IMR-90 (cell line): ENCODE results near the gene ACAD9. TPM values are rescaled to one million over a fixed set of nuclear protein-coding genes. Genes with fewer than 3 reads are reported as not detected.
"Not testable (repeated sequence)": the region's sequence is repeated elsewhere in the genome, so short reads cannot be mapped to it uniquely, and the experiment has no call there.

Source experiments
- ATAC-seq: fragments of 200-7000 bp; cut with Tn5 transposase; 2 replicates; pipeline ENCODE4 v1.9.1; 2020; ENCODE audit warnings: low read depth, mild to moderate bottlenecking, moderate library complexity
- BruUV-seq: library from RNA; stranded (reverse); fragments of 400-500 nt; replicated peaks from 2 replicates; lab custom pipeline; 2021; lab: Mats Ljungman, UMichigan
- CTCF ChIA-PET: fragments of 300-600 bp; formaldehyde crosslinking; extraction: SDS; loops from one replicate; lab custom pipeline; 2021; ENCODE audit warnings: antibody characterized with exemption; lab: Yijun Ruan, JAX
- POLR2A ChIA-PET: fragments of 300-600 bp; sonication (Branson Sonifier 250); formaldehyde crosslinking; loops from one replicate; lab custom pipeline; 2022; ENCODE audit warnings: antibody characterized with exemption; ENCODE audit not compliant: unreplicated experiment; lab: Charles Lee
- DNase-seq: peaks from one replicate; pipeline ENCODE4 v3.0.0; 2013
- H2AFZ ChIP-seq: replicated peaks from 2 replicates; pipeline ENCODE3; 2013; ENCODE audit warnings: low read length, mild to moderate bottlenecking; ENCODE audit not compliant: poor library complexity
- H2AK5ac ChIP-seq: 2 replicates; pipeline ENCODE4 v1.6.1; 2013; ENCODE audit warnings: low read depth, low read length, inconsistent platforms
- H2AK9ac ChIP-seq: replicated peaks from 2 replicates; pipeline ENCODE3; 2013; ENCODE audit warnings: mild to moderate bottlenecking, low read depth, low read length, moderate library complexity; ENCODE audit not compliant: poor library complexity
- H2BK120ac ChIP-seq: 2 replicates; pipeline ENCODE4 v1.6.1; 2013; ENCODE audit warnings: low read depth, low read length, inconsistent platforms
- H2BK15ac ChIP-seq: 3 replicates; pipeline ENCODE4 v1.6.1; 2013; ENCODE audit warnings: low read depth, low read length, inconsistent platforms
- H2BK20ac ChIP-seq: 2 replicates; pipeline ENCODE4 v1.6.1; 2013; ENCODE audit warnings: low read depth, mild to moderate bottlenecking, inconsistent platforms, low read length, moderate library complexity
- H2BK5ac ChIP-seq: 2 replicates; pipeline ENCODE4 v1.6.1; 2013; ENCODE audit warnings: mild to moderate bottlenecking, low read depth, low read length, inconsistent platforms; ENCODE audit not compliant: poor library complexity, severe bottlenecking
- H3K14ac ChIP-seq: replicated peaks from 2 replicates; pipeline ENCODE4 v1.6.1; 2013; ENCODE audit warnings: low read depth, low read length, inconsistent platforms
- H3K18ac ChIP-seq: 2 replicates; pipeline ENCODE4 v1.6.1; 2013; ENCODE audit warnings: low read depth, low read length, control low read depth
- H3K23ac ChIP-seq: 2 replicates; pipeline ENCODE4 v1.6.1; 2013; ENCODE audit warnings: low read depth, low read length, inconsistent platforms
- H3K27ac ChIP-seq: 2 replicates; pipeline ENCODE4 v1.5.1; 2013; ENCODE audit warnings: mild to moderate bottlenecking, control low read depth, low read length; ENCODE audit not compliant: insufficient read depth
- H3K27me3 ChIP-seq: 2 replicates; pipeline ENCODE4 v1.6.1; 2013; ENCODE audit warnings: low read length; ENCODE audit not compliant: control insufficient read depth, insufficient read depth
- H3K36me3 ChIP-seq: 2 replicates; pipeline ENCODE4 v1.6.1; 2013; ENCODE audit warnings: low read length, mixed read lengths; ENCODE audit not compliant: control insufficient read depth, insufficient read depth
- H3K4ac ChIP-seq: 2 replicates; pipeline ENCODE4 v1.6.1; 2013; ENCODE audit warnings: low read depth, low read length, inconsistent platforms
- H3K4me1 ChIP-seq: 2 replicates; pipeline ENCODE4 v1.6.1; 2013; ENCODE audit warnings: low read length, mixed read lengths; ENCODE audit not compliant: control insufficient read depth, insufficient read depth
- H3K4me2 ChIP-seq: 2 replicates; pipeline ENCODE4 v1.6.1; 2013; ENCODE audit warnings: low read depth, mild to moderate bottlenecking, control low read depth, low read length, moderate library complexity
- H3K4me3 ChIP-seq: 2 replicates; pipeline ENCODE4 v1.5.1; 2013; ENCODE audit warnings: low read depth, mild to moderate bottlenecking, control low read depth, low read length, moderate library complexity; ENCODE audit not compliant: insufficient read depth
- H3K56ac ChIP-seq: 2 replicates; pipeline ENCODE4 v1.6.1; 2013; ENCODE audit warnings: low read length, inconsistent platforms; ENCODE audit not compliant: insufficient read depth; ENCODE audit errors: extremely low read depth
- H3K79me1 ChIP-seq, 2 experiments: 2 replicates each; pipeline ENCODE4 v1.6.1; 2013; ENCODE audit warnings: low read length in 2 of 2, inconsistent platforms in 1 of 2, low read depth in 1 of 2
- H3K9ac ChIP-seq: 2 replicates; pipeline ENCODE4 v1.6.1; 2013; ENCODE audit warnings: low read depth, low read length, control low read depth
- H3K9me1 ChIP-seq: 2 replicates; pipeline ENCODE4 v1.6.1; 2013; ENCODE audit warnings: low read length, inconsistent platforms; ENCODE audit not compliant: insufficient read depth
- H3K9me3 ChIP-seq: 2 replicates; pipeline ENCODE4 v1.6.1; 2013; ENCODE audit warnings: low read length; ENCODE audit not compliant: control insufficient read depth, insufficient read depth
- H4K20me1 ChIP-seq: 2 replicates; pipeline ENCODE4 v1.6.1; 2013; ENCODE audit warnings: low read length, inconsistent platforms; ENCODE audit not compliant: insufficient read depth
- H4K5ac ChIP-seq: 2 replicates; pipeline ENCODE4 v1.6.1; 2013; ENCODE audit warnings: mild to moderate bottlenecking, low read depth, low read length, control low read depth
- H4K8ac ChIP-seq, 2 experiments: 2 replicates each; pipeline ENCODE4 v1.6.1; 2013; ENCODE audit warnings: low read depth in 2 of 2, low read length in 2 of 2, control low read depth in 1 of 2, inconsistent platforms in 1 of 2
- H4K91ac ChIP-seq: 2 replicates; pipeline ENCODE4 v1.6.1; 2013; ENCODE audit warnings: low read depth, low read length, inconsistent platforms; ENCODE audit not compliant: insufficient read depth
- WGBS, 2 experiments: methylation state at CpG; one replicate each; pipeline versions ENCODE4 v1.1.5 to v1.1.7; 2013; ENCODE audit warnings: missing lambda C conversion rate in 2 of 2; ENCODE audit not compliant: insufficient read length in 1 of 2; ENCODE audit errors: extremely low coverage in 2 of 2; 5-methylcytosine and 5-hydroxymethylcytosine counted together
- dilution Hi-C: fragments of 300-500 bp; cut with HindIII; formaldehyde crosslinking; loops from one replicate; pipeline ENCODE4 v1.14.3; 2018; ENCODE audit warnings: low sequenced_read_pairs; ENCODE audit not compliant: unreplicated experiment
- in situ Hi-C: fragments of 300-500 bp; cut with MboI; formaldehyde crosslinking; loops from 3 replicates; pipeline ENCODE4 v1.14.3; 2019; ENCODE audit warnings: low sequenced_read_pairs, inconsistent platforms, mixed read lengths
- intact Hi-C: fragments of 100-400 bp; cut with micrococcal nuclease; formaldehyde crosslinking; loops from 2 replicates; pipeline ENCODE4 v1.10.0; 2022
- polyA plus RNA-seq, 3 experiments: library from polyadenylated mRNA; depleted of rRNA; stranded (reverse); fragments of >200 nt; gene quantifications; 2 replicates each; pipeline ENCODE4 v1.2.3, GENCODE V29; 2012; ENCODE audit warnings: low replicate concordance in 1 of 3
- total RNA-seq: library from RNA; depleted of rRNA; stranded (reverse); fragments of >200 nt; gene quantifications from 2 replicates; pipeline ENCODE4 v1.2.3, GENCODE V29; 2012

The ACAD9 gene
- total and polyA plus RNA-seq, 2 of the 4 experiments (the other 2 are of a cell fraction): 31.2 to 41.3 TPM

GRCh38 chr3:128864849-128865804 is 14.3 kb upstream of the ACAD9 start:
- H3K14ac ChIP-seq, POLR2A ChIA-PET, H4K8ac ChIP-seq, H2AK5ac ChIP-seq, H4K5ac ChIP-seq, H2BK120ac ChIP-seq, intact Hi-C loops, H2AFZ ChIP-seq, H3K4me2 ChIP-seq, H3K4ac ChIP-seq, H4K91ac ChIP-seq, H3K18ac ChIP-seq, H2BK15ac ChIP-seq, H3K56ac ChIP-seq, H3K9me1 ChIP-seq, H3K9me3 ChIP-seq, H2BK5ac ChIP-seq, H3K4me1 ChIP-seq, H2BK20ac ChIP-seq, H3K27me3 ChIP-seq, dilution Hi-C loops, H2AK9ac ChIP-seq, in situ Hi-C loops, H4K20me1 ChIP-seq, H3K79me1 ChIP-seq, H3K4me3 ChIP-seq, H3K23ac ChIP-seq, CTCF ChIA-PET, H3K27ac ChIP-seq, BruUV-seq, H3K9ac ChIP-seq, H3K36me3 ChIP-seq: not testable (repeated sequence)
- peak; percentile 33 for ATAC-seq
- peak; percentile 33 for DNase-seq
- 20% methylated on average over 1 of the region's 25 CpGs; no CpG with 5 or more reads in 1 of the 2 experiments for WGBS, 2 experiments
